Body of pancreas (tissue), 4 donors: ENCODE results near the gene PJA2.

Experiments used
- POLR2A ChIP-seq, 3 donors: fragments of 450-650 bp; IDR thresholded peaks; one replicate each; pipeline ENCODE4 v1.6.1; 2016; ENCODE audit warnings: antibody characterized with exemption in 3 of 3, mild to moderate bottlenecking in 2 of 3
- TF ChIP-seq, protein P1 (sequence below), 7 experiments: fragments of 450-650 bp in 4 of 7; fragments of 200-600 bp in 3 of 7; sonication (generic) in 3 of 7; IDR thresholded peaks; one replicate each; pipeline ENCODE4 v1.5.1; 2016 to 2019; ENCODE audit warnings: antibody characterized with exemption in 7 of 7

DNA sequence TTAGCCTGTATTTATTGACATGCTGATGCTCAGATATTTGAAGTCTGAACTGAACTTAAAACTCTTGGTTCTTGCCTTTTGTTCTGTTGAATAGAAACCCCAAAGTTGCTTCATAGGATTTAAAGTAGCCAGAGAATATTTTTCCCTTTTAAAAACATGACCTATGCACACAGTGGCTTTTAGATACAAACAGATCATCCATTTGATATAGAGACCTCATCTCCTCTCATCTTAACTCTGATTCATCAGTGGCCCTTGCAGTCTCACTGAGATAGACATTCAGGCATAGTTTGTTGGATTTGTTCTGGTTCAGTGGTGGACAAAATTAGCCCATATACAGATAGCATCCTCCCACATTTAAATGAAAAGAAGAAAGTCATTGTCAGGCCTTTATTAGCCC lies 43.5 kb upstream of the PJA2 start:
- TF ChIP-seq, protein P1, sequence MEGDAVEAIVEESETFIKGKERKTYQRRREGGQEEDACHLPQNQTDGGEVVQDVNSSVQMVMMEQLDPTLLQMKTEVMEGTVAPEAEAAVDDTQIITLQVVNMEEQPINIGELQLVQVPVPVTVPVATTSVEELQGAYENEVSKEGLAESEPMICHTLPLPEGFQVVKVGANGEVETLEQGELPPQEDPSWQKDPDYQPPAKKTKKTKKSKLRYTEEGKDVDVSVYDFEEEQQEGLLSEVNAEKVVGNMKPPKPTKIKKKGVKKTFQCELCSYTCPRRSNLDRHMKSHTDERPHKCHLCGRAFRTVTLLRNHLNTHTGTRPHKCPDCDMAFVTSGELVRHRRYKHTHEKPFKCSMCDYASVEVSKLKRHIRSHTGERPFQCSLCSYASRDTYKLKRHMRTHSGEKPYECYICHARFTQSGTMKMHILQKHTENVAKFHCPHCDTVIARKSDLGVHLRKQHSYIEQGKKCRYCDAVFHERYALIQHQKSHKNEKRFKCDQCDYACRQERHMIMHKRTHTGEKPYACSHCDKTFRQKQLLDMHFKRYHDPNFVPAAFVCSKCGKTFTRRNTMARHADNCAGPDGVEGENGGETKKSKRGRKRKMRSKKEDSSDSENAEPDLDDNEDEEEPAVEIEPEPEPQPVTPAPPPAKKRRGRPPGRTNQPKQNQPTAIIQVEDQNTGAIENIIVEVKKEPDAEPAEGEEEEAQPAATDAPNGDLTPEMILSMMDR (IDR thresholded peaks at IDR 0.05), result no peak
- TF ChIP-seq POLR2A (IDR thresholded peaks at IDR 0.05), result no peak
